IPS-NIHi7 (cell line): ENCODE data around the gene GNPTAB.

ENCODE experiments used
- DNase-seq: peaks from one replicate; pipeline ENCODE4 v3.0.0; 2012; ENCODE audit warnings: mixed read lengths; ENCODE audit errors: extremely low spot score

GNPTAB gene

DNA sequence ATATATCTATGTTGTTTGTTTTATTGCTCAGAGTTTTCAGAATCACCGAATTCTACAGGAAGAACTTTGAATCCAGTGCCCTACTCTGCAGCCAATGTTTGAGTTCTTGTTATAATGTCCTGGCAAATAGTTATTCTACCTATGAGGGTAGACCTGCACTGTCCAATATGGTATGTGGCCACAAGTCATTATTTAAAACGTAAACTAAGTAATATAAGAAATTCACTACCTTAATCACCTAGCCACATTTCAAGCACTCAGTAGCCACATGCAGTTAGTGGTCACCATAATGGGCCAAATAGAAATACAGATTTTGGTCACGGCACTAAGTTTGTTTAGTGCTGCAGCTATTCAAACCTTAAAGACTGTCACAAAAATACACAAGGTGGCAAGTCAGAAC, 26.4 kb downstream of the GNPTAB start:
- DNase-seq, result no peak

DNA sequence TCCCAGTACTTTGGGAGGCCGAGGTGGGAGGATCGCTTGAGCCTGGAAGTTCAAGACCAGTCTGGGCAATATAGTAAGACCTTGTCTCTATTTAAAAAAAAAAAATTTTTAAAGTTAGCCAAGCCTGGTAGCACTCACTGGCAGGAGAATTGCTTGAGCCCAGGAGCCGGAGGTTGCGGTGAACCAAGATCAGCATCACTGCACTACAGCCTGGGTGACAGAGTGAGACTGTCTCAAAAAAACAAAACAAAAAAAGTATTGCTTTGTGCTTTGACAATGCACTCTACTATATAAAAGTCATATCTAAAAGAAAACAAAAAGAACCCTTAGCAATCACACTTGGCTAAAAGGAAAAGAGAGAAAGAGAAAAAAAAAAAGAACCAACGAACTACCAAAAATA, 26.8 kb downstream of the GNPTAB start:
- no peak for DNase-seq

DNA sequence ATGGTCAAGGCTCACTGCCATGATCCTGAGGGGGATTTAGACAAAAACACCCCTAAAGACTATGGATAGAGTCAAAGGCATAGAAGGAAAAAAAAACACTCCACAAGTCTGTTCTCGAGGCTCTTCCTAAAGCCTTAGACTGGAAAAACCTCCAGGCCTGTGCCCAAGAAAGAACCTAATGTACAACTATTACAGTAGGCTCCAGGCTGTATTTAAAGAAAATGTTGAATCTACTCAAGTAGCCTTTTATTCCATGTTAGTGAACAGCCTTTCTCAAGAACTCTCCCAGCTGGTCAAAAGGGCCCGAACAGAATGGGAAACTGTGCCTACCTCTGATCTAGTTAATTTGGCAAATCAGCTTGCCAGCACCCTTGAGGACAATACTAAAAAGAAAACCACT, 28.3 kb downstream of the GNPTAB start:
- no peak for DNase-seq

GRCh38 chr12:101799774-101800173, 31.0 kb downstream of the GNPTAB start:
- DNase-seq, result no peak

DNA sequence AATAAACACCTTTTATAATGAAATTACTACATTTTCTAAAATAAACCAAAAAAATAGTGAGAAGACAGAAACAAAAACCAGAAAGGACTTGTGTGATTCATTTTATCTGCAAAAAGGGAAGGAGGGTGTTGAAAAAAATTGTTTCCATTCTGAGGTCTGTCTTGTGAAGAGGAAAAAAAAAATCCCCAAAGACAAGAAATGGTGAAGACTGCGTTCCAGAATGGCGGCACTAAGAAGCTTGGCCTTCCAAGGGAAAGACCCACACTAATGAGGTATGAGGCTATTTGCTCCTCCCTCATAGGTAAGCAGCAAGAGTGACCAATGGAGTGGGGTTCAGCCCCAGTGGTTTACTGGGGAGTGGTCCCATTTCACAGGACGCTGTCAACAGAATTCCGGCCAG, 35.0 kb downstream of the GNPTAB start:
- DNase-seq, result no peak

DNA sequence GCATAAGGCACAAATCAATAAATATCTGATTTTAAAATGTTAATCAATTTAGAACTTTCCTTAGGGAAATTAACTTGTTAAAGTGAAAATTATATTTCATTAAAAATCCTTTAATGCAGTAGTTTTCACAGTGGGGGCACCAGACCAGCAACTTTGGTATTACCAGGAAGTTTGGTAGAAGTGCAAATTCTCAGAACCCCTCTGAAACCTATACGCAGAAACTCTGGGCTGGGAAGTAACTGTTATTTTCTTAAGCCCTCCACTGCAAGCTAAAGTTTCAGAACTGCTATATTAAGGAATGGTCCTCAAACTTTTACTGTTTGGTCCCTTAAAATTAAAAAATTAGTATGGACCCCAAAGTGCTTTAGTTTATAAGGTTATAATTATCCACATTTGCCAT, 35.7 kb downstream of the GNPTAB start:
- DNase-seq, result no peak

GRCh38 chr12:101794574-101794973, 36.2 kb downstream of the GNPTAB start:
- no peak for DNase-seq

DNA sequence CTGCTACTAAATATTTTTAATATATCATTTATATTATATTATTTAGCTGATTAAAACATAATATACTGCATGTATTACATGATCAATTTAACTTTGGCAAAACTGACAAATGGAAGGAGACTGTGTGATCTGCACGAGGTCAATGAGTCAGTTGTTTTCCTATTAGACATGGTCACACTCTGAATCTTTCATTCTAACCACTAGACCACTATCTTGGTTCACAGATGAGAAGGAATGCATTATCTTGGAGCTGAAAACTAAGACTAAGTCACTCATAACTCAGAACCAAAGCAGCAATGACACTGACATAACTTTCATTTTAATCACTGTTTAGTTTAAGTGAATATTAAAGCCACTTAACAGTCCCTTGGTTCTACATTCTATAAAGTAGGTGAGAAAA, 37.4 kb downstream of the GNPTAB start:
- DNase-seq, result no peak

DNA sequence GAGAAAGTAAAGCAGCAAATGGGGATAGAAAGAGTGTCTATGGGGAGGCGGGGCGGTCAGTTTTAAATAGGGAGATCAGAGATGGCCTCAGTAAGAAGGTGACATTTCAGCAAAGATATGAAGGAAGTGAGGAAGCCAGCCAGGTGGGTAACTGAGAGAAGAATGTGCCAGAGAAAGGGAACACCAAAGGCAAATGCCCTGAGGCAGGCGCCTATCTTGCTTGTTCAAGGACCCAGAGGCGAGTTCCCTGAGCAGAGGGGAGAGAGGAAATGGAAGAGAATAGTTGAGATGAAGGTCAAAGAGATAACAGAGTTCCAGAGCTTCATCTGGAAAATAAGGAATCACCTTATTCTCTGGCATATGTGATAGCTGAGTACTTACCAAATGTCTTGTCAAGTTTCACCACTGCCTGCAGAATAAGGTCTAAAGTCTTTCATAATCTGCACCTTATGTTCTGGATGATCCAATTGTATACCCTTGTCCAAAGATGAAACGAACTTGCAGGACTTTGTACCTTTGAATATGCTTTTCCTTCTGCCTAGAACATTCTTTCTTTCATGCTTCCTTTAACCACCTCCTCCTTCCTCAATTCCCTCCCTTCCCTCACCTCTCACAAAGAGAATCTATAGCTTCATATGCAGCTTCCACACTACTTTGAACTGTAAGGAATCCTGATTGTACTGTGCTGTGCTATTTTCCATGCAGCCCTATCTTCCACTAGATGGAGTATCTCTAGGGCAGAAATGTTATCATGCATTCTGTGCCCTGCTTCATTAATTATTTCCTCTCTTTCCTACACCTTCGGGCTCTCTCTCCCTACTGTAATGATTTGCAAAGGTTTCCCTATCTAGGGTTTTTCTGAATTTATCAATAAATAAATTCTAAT, 38.5 kb downstream of the GNPTAB start:
- no peak for DNase-seq

DNA sequence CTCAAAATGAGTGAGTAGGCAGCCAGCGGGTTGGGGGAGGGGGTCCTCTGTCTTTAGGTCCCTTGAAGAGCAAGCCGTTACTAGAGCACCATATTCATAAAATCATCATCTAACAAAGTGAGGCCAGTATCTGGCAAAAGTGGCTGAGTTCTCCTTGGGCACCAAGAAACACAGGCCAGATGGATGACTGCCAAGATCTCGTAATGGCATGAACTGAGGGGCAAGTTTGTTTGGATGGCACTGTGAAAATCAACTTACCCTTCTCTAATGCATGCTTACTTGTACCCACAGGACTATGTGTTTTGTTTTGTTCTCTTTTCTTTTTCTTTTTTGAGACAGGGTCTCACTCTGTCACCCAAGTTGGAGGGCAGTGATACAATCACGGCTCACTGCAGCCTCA, 41.6 kb downstream of the GNPTAB start:
- DNase-seq, result no peak

- DNase-seq, result no peak
These were observed 45.1 kb downstream of the GNPTAB start for GRCh38 chr12:101785671-101786070.

DNA sequence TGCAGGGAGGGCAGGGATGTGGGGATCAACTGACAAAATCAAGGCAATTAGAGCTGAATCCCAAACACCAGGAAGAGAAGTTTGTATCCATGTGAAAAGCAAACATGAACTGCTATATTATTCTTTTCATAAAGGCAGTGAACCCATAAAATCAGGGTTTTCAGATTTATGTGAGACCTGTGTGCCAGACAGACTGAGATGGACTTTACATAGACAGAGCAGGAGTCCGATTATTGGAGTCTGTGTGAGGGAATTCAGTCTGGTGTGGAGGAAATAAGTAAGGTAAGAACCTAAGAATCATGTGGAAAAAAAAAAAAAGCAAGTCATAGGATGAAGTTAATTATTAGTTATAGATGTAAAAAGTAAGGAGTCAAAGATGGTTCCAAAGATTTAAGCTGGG, 46.4 kb downstream of the GNPTAB start:
- no peak for DNase-seq

- DNase-seq, result no peak
These were observed 46.9 kb downstream of the GNPTAB start for GRCh38 chr12:101783838-101784237.

- no peak for DNase-seq
These were observed 47.6 kb downstream of the GNPTAB start for GRCh38 chr12:101783150-101783549.

DNA sequence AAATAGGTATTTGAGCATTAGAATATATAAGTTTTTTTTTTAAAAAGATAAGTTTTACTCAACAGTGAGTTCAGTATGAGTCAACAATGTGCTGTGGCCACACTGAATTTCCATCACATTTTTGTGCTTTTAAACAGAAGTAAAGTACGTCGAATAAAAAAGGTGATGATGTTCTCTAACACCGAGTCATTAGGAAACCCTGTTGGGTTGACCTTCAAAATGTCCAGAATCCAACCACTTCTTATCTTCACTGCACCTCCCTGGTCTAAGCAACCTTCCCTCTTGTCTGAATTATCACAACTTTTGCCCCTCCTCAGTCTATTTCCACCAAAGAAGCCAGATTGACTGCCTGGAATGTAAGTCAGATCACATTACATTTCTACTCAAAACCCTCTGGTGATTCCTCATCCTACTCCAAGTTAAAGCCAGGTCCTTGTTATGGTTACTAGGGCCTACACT, 48.5 kb downstream of the GNPTAB start:
- no peak for DNase-seq

DNA sequence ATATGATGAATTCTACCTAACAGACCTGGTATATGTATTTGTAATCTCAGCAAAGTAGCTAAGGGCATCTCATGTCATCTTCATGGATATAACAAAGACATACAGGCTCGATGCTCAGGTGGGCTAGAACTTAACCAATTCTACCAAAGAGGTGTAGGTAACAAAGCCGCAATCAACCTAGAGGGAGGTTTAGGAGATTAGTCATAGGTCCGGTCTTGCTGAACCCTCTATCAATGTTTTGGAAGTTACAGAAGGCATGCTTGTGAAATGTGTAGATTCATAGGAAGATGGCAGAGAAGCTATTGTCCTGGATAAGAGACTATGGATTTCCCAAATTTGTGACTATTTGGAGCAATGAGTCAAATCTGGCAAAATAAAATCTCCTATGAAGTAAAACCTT, 48.9 kb downstream of the GNPTAB start:
- no peak for DNase-seq

DNA sequence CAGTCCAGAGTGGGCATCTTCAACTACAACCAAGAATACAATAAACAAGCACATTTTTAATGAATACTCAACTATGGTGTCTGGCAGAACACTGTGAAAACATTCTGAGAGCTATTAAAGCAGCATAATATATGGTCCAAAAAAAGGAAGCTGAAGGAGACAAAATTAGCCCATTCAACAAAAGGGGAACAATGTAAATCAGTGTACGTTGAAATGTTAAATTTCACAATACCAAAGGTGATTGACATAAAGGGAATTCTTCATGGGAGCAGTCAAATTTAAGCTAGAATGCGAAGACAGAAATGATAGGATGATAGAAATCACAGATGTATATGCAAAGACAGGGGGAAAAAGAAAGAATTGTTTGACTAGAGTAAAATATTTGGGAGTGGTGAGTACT, 50.2 kb downstream of the GNPTAB start:
- no peak for DNase-seq

- DNase-seq, result no peak
These were observed 51.1 kb downstream of the GNPTAB start for GRCh38 chr12:101779626-101780025.

DNA sequence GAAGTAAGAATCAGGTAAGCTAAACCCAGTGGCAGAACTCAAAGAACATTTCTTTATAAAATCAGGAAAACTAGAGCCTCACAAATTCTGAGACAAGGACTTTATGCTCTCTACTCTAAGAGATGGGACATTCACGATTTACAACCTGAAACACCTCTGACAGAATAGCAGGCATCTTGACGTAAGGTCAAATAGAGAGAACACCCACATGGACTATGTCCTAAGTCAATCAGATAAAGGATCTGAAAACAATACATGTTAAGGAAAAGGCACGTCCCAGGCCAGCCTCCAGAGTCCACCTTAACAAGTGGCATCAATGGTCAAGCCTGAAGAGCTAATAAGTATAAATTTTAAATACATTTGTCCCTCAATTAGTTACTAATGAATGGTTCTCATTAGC, 51.6 kb downstream of the GNPTAB start:
- DNase-seq, result no peak

DNA sequence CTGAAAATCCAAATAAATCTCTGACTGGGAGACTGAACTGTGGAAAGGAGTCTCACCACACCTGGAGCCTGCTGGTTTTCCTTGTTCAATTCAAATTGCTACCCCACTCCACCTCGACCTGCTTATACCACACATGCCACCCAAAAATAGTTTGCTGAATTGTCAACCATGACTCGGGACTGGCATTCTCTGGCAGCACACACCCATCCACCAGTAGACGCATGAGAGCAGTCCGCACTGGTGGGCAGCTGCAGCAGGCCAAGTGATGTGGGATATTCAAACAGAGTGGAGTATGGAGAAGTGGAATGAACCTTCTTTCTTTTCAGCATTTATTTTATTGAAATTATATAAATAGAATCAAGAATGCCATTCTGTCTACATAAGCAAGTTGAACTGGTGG, 52.8 kb downstream of the GNPTAB start:
- no peak for DNase-seq

GRCh38 chr12:101777485-101777884, 53.3 kb downstream of the GNPTAB start:
- DNase-seq, result no peak

DNA sequence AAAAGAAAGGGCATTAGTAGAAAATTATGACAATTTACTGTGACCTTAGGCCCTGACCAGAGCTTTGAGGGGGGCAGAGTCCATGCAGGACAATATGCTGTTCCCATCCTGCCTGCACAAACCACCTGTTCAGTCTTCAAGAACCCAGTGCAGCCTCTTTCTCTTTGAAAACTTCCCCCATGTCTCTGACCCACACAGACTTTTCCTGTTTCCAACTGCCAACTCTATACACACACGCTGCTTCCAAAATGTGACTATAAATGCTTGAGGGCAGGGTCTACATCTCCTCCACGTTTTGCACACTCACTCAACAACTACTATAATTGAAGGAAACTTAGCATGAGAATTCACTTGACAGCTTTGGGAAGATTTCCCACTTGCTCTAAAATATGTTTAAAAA, 54.9 kb downstream of the GNPTAB start:
- DNase-seq, result no peak

DNA sequence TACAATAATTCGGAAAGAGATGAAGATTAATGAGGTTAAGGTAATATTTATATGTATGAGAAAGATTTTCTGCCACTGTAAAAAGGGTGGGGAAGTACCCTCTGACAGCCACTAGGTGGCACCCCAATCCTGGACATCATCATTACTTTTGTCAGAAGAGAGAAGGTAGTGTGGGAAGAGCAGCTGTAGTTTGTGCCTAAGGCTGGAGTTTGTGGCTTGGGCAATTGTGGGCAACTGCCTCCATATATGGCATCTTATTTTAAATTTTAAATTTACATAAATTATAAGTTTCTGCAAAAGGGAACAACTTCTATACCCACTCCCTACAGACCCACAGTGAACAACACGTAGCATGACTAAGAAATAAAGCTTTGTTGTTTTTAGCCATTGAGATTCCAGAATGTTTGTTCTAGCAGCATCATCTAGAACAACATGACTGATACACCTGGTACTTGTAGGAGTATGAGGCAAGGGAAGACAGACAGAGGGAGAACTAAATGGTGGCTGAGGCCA, 57.1 kb downstream of the GNPTAB start:
- DNase-seq, result peak; percentile 81
